Gastroesophageal sphincter (tissue), 4 donors: ENCODE measurements around the gene SMARCAL1. TPM values are rescaled to one million over a fixed set of nuclear protein-coding genes. Genes with fewer than 3 reads are reported as not detected.

Experiments
- ATAC-seq: fragments of 150-250 bp; one replicate; pipeline ENCODE4 v1.9.1; 2016; ENCODE audit warnings: mild to moderate bottlenecking, moderate library complexity
- H3K27ac ChIP-seq, 4 donors: fragments of 200-600 bp; sonication (generic) in 3 of 4; 1 replicate in 3 of 4; 2 replicates in 1 of 4; pipeline ENCODE4 v1.5.1; 2016 to 2019
- H3K27me3 ChIP-seq: fragments of 200-600 bp; sonication (generic); one replicate; pipeline ENCODE4 v1.5.1; 2019
- H3K36me3 ChIP-seq, 2 donors: fragments of 200-600 bp; sonication (generic); one replicate each; pipeline ENCODE4 v1.5.1; 2019; ENCODE audit warnings: control low read depth in 1 of 2
- H3K4me1 ChIP-seq, 3 donors: fragments of 200-600 bp; sonication (generic); 1 replicate in 2 of 3; 2 replicates in 1 of 3; pipeline ENCODE4 v1.5.1; 2016 to 2019; ENCODE audit warnings: control low read depth in 2 of 3
- H3K4me3 ChIP-seq, 2 donors: fragments of 200-600 bp; sonication (generic); one replicate each; pipeline ENCODE4 v1.5.1; 2019; ENCODE audit warnings: mild to moderate bottlenecking in 1 of 2, moderate library complexity in 1 of 2
- H3K9me3 ChIP-seq, 3 donors: fragments of 200-600 bp; sonication (generic); one replicate each; pipeline ENCODE4 v1.5.1; 2017 to 2019; ENCODE audit warnings: control low read depth in 2 of 3
- CTCF ChIP-seq, 4 experiments: fragments of 200-600 bp in 2 of 4; fragments of 450-650 bp in 2 of 4; sonication (generic) in 1 of 4; IDR thresholded peaks; one replicate each; pipeline ENCODE4 v1.5.1; 2017 to 2019; ENCODE audit warnings: antibody characterized with exemption in 4 of 4, mild to moderate bottlenecking in 2 of 4, moderate library complexity in 2 of 4
- EP300 ChIP-seq: sonication (generic); formaldehyde crosslinking; IDR thresholded peaks from one replicate; pipeline ENCODE4 v1.6.1; 2017; ENCODE audit warnings: antibody characterized with exemption, mild to moderate bottlenecking
- POLR2A ChIP-seq, 2 donors: fragments of 450-650 bp; IDR thresholded peaks; one replicate each; pipeline ENCODE4 v1.6.1; 2017; ENCODE audit warnings: antibody characterized with exemption in 2 of 2, mild to moderate bottlenecking in 2 of 2, moderate library complexity in 1 of 2
- POLR2AphosphoS5 ChIP-seq: sonication (generic); formaldehyde crosslinking; IDR thresholded peaks from one replicate; pipeline ENCODE4 v1.6.1; 2017; ENCODE audit warnings: antibody characterized with exemption
- WGBS, 2 donors: methylation state at CpG; one replicate each; pipeline ENCODE4 v1.1.5; 2018; ENCODE audit warnings: low coverage in 1 of 2; 5-methylcytosine and 5-hydroxymethylcytosine counted together
- total RNA-seq, 4 donors: library from RNA; depleted of rRNA; stranded (reverse); fragments of >200 nt; gene quantifications; one replicate each; pipeline ENCODE4 v1.1.0, GENCODE V29; 2016

SMARCAL1 gene
- total RNA-seq, 4 donors from 2014 or later: 7.5 to 14.7 (median 10.7) TPM

GRCh38 chr2:216499641-216500218, 87.4 kb downstream of the SMARCAL1 start:
- Histone ChIP-seq H3K27ac (peak overlapping the region in 3 of 4 donors; percentile 82 to 90 (median 86)), H3K36me3 (peaks cover 0 to 52% of the 10 kb centered on the region in 2 donors), H3K4me3 (peak overlapping the region; percentile 53 to 66), H3K4me1 (peaks cover 5 to 51% (median 12%) of the 10 kb centered on the region in 3 donors), H3K27me3 (no peaks in the 10 kb centered on the region), H3K9me3 (no peaks in the 10 kb centered on the region)
- TF ChIP-seq POLR2AphosphoS5: no peak
- TF ChIP-seq EP300: no peak
- no peak for TF ChIP-seq POLR2A (IDR thresholded peaks at IDR 0.05)
- no peak for TF ChIP-seq CTCF (IDR thresholded peaks at IDR 0.05)
- no peak for ATAC-seq
- WGBS, 2 donors: 11 to 13% methylated on average over 4 to 6 of the region's 6 CpGs

GRCh38 chr2:216500572-216500971, 88.3 kb downstream of the SMARCAL1 start:
- WGBS, 2 donors: 86 to 90% methylated on average over 2 of the region's 2 CpGs
- peaks cover 5 to 51% (median 12%) of the 10 kb centered on the region in 3 donors for H3K4me1 ChIP-seq
- H3K36me3 ChIP-seq: peaks cover 0 to 61% of the 10 kb centered on the region in 2 donors
- TF ChIP-seq CTCF (IDR thresholded peaks at IDR 0.05): no peak
- TF ChIP-seq POLR2AphosphoS5: no peak
- TF ChIP-seq EP300: no peak
- no peak for TF ChIP-seq POLR2A (IDR thresholded peaks at IDR 0.05)
- H3K27me3 ChIP-seq: no peaks in the 10 kb centered on the region
- no peak for ATAC-seq
- H3K9me3 ChIP-seq: no peaks in the 10 kb centered on the region
- no peak overlapping the region for H3K4me3 ChIP-seq
- H3K27ac ChIP-seq: no peak overlapping the region

GRCh38 chr2:216501854-216502253, 89.6 kb downstream of the SMARCAL1 start:
- TF ChIP-seq POLR2A (IDR thresholded peaks at IDR 0.05) (no peak), POLR2AphosphoS5 (no peak), CTCF (IDR thresholded peaks at IDR 0.05) (no peak), EP300 (no peak)
- WGBS, 2 donors: 73 to 80% methylated on average over 1 to 4 of the region's 8 CpGs
- Histone ChIP-seq H3K4me3 (no peak overlapping the region), H3K4me1 (peaks cover 5 to 51% (median 12%) of the 10 kb centered on the region in 3 donors), H3K27ac (no peak overlapping the region), H3K27me3 (no peaks in the 10 kb centered on the region), H3K9me3 (no peaks in the 10 kb centered on the region), H3K36me3 (peaks cover 0 to 67% of the 10 kb centered on the region in 2 donors)
- ATAC-seq: no peak

GRCh38 chr2:216502381-216503158, 90.3 kb downstream of the SMARCAL1 start:
- peaks cover 5 to 47% (median 9%) of the 10 kb centered on the region in 3 donors for H3K4me1 ChIP-seq
- no peak overlapping the region for H3K27ac ChIP-seq
- peaks cover 0 to 70% of the 10 kb centered on the region in 2 donors for H3K36me3 ChIP-seq
- H3K27me3 ChIP-seq: no peaks in the 10 kb centered on the region
- no peaks in the 10 kb centered on the region for H3K9me3 ChIP-seq
- 57 to 67% methylated on average over 5 to 7 of the region's 7 CpGs for WGBS, 2 donors
- TF ChIP-seq CTCF (IDR thresholded peaks at IDR 0.05): no peak
- TF ChIP-seq POLR2AphosphoS5: no peak
- no peak for TF ChIP-seq EP300
- no peak for TF ChIP-seq POLR2A (IDR thresholded peaks at IDR 0.05)
- ATAC-seq: no peak
- H3K4me3 ChIP-seq: no peak overlapping the region
